OCI-M1 (cell line): Measurements from ENCODE around the gene ROR1.
"Not testable (repeated sequence)": the region's sequence is repeated elsewhere in the genome, so short reads cannot be mapped to it uniquely, and the experiment has no call there.

Experiments used
- DNase-seq: peaks from one replicate; lab custom pipeline; 2025; lab: John Stamatoyannopoulos, UW

The ROR1 gene

DNA sequence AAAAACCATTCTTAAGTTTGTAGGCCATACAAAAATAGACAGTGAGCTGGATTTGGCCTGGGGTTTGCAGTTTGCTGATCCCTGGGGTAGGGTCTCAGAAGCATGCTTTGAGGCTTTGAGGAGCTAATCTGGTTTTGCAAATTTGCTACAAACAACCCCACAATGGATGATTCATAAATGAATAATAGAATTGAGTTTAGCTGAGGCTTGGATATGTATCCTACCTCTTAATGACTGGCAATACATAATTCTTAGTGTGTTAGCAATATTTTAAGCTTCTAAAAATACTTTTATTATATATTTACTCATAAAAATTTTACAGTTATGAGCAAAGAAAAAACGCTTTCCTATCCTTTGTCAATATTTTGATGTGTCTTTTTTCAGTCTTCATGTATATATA, 50.6 kb downstream of the ROR1 start:
- no peak for DNase-seq

DNA sequence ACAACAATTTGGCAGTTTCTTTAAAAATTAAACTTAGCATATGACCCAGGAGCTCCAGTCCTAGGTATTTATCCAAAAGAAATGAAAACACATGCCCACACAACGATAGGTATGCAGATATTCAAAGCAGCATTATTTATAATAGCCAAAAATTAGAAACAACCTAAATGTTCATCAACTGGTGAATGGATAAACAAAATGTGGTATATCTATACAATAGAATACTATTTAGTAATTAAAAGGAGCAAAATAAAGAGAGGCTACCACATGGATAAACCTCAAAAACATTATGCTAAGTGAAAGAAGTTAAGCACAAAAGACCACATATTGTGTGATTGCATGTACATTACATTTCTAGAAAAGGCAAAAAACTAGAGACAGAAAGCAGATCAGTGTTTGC, 51.3 kb downstream of the ROR1 start:
- no peak for DNase-seq

DNA sequence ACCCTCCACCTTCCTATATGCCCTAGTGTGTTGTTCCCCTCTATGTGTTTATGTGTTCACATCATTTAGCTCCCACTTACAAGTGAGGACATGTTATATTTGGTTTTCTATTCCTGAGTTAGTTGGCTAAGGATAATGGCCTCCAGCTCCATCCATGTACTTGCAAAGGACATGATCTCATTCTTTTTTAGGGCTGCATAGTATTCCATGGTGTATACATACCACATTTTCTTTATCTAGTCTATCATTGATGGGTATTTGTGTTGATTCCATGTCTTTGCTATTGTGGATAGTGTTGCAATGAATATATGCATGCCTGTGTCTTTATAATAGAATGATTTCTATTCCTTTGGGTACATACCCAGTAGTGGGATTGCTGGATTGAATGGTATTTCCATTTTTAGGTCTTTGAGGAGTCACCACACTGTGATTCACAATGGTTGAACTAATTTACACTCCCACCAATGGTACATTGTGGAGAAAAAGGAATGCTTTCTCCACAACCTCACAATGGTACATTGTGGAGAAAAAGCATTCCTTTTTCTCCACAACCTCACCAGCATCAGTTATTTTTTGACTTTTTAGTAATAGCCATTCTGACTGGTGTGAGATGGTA, 52.5 kb downstream of the ROR1 start:
- DNase-seq: not testable (repeated sequence)

DNA sequence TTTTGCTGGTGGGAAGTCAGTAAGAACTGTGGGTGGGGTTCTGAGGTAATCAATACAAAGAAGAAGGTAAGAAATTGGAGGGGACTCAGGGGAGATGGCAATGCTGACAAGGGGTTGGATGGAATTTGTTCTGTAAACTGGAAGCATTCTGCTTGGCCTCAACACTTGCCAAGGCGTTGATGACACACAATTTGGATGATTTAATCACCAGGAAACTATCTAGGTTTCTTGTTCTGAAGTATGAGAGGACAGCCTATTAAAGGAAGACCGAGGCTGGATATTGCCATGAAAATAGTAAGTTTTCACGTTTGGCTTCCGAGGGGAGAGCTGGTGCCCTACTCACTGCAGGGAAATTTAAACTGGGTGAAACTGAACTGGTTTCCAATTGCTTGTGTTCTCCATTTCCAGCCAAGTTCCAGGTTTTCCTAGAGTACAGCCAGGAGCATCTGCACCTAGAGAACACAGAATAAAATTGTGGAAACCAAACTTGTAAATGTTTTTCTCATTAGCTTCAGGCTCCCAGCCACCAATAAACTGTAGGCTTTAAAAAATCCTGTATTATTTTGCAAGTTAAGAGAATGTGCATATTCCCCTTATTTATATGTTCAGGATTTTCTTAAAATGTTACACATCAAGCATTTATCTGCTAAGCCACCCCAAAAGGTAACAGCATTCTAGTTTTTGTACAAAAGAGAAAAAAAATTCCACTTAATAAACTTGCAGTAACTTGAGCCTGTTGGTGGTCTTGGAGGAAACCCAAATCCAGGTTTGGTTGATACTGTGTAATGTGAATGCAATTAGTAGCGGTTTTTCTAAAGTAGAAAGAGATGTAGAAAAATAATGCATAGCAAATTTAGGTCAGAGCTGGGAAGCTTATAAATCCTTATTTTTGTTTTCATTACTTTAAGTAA, 53.8 kb downstream of the ROR1 start:
- DNase-seq: no peak

DNA sequence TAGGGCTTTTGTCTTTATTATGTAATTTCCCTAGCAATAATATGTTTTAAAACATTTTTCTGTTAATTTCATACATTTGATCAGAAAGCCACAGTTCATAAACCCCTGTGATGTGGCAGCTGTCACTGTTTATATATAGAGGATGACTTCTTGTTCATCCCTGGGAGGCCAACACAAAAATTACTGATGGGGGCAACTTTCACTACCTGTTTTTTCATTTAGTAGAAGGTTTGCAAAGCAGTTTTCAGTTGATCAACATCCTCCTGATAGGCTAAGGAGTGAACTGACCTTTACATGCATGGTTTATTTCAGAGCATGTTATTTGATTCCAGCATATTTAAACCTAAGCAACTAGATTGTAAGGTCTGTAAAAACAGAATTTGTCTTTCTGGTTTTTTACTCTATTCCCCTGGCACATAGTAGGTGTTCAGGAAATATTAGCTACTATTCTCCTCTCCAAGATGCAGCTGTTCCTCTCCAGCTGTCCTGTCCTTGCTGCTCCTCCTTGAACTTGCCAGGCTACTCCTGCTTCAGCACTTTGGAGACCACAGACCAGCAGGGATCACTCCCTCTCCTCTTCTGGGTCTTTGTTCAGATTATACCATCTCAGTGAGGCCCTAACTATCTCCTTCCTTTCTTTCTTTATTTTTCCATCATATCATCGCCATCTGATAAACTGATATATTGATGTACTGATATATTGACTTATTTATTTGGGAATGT, 54.7 kb downstream of the ROR1 start:
- no peak for DNase-seq

DNA sequence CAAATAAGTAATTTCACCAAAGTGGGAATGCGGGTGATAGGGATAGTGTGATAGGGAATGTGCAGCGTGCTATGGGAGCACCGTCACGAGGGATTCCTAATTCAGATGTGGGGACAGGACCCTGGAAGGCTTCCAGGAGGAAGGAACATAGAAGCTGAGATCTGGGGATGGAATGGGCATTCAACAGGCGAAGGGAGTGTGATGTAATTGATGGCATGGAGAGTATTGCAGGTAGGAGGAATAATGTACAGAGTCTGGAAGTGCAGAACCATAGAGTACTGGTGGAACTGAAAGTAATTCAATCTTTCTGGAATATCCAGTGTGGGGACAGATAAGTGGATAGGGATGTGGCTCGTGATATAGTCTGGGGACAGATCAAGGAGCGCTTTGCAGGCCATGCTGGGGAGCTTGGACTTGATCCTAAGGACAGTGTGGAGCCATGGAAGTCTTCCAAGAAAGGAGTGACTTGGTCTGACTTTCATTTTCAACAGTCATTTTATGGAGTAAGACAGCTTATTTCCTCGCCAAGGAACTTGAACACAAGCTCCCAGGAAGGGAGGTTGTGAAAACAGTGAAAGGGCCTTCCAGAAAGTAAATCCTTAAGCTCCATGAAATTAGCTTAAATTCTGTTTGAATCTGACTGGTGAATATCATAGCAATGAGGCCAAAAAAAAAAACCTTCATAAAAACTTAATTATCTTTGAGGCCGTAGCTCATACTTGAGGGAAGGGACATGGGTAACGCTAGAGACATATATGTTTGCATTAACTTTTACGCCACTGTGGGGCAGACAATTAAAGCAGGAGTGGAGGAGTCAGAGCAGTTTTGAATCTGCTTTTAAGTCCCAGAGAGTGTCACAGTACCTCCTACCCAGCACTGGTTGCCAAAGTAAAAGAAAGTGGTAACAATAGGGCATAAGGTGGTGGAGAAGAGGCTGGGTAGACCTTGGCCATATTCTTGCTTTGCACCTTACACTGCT, 55.8 kb downstream of the ROR1 start:
- no peak for DNase-seq

DNA sequence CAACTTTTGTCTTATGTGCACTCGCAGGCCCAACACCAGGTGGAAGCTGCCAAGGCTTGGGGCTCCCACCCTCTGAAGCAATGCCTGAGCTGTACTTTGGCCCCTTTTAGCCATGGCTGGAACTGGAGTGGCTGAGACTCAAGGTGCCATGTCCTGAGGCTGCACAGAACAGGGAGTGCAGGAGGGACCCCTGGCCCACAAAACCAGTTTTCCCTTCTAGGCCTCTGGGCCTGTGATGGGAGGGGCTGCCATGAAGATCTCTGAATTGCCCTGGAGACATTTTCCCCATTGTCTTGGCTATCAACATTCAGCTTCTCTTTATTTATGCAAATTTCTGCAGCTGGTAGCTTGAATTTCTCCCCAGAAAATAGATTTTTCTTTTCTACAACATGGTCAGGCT, 57.6 kb downstream of the ROR1 start:
- no peak for DNase-seq

DNA sequence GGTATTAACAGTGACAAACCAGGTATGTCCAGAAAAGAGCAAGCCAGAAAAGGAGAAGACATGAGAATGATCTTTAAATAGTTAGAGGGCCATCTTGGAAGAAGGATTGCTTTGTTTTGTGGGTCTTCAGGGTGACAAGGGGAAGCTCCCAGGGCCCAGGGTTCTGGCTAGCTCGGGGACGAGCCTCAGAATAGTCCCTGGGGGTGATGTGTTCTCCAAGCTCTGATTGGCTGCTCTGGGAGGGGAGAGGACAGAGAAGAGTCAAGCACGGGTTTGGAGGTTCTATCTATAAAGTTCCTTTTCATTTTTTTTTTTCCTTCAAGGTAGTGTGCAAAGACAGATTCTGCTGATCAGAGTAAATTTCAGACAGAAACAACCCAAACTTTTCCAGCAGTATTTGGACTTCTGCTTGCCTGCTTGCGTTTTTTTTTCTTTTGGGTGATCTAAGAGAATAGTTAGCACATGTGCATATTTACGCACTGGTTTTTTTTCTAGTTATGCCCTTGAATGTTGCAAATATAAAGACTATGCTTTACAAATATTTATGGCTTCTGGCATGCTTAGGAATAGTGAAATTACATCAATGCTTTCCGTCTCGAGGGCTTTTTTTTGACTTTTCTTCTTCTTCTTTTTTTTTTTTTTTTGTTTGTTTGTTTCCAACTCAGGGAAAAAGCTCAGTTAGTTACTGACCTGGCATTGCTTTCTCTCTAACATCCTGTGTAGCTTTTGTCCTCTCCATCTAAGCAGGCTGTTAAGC, 59.7 kb downstream of the ROR1 start:
- DNase-seq: no peak

DNA sequence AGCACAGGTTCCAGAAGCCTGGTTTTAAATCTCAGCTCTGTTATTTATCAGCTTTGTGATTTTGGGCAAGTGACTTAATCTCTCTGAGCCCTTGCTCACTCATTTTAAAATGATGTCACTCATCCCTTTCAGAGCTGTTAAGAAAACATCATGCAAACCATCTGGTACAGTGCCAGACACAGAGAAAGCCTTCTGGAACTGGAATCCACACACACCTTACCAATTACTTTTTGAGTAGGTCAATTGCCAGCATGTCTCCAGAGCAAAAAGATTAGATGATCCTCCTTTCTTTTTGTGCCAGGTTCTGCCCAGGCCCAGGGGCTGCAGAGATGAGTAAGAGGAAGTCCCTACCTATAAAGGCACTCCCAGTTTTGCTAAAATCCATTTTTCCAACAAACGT, 61.3 kb downstream of the ROR1 start:
- DNase-seq: no peak

DNA sequence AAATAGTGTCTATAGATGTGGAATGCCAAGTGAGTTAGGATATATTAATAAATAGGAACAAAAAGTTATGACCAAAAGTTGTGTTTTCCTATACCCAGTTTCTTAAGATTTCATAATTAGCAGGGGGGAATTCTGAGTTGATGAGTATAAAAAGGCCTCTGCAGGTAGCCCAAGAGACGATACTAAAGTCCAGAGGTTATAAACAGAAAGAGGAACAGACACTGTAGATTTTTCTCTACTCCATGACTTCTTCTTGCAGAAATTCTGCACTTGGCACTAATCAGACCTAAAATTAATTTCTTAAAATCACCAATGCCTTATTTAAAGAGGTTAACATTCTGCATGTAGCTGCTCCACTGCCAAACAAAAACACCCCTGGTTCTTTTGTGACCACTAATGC, 62.6 kb downstream of the ROR1 start:
- DNase-seq: no peak

DNA sequence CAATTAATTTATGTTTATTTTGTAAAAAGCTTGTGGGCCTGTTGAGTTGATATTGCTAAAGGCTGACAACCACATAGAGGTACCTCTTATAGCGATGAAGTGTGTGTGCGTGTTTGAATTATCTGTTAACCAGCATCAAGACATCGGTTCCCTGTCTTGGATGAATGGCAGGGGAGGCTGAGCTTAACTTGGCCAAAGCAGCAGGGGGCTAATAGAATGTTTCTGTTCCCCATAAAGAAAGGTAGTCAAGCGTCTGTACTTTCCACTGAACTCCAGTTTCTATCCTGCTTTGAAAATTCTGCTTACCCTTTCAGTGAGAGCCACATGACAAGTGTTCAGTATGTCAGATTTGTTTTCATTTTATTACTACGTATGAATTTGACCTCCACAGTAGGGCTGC, 63.0 kb downstream of the ROR1 start:
- no peak for DNase-seq

DNA sequence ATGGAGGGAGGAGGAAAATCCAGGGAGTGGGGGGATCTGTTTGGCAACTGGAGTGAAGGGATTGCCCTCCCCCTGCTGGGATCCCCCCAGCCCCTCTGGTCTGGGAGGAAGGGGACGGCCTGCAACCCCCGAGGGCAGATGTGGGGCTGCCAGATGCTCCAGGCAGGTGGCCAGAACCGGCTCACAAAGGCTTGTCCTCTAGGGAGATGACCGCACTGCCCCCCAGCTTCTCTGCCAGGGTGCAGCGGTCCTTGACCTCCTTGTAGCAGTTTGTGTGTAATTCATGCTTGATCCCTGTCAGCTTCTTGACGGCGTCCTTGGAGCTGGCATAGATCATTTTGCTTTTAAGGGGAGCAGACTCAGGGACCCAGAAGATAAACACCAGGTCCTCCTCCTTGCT, 69.2 kb downstream of the ROR1 start:
- no peak for DNase-seq

DNA sequence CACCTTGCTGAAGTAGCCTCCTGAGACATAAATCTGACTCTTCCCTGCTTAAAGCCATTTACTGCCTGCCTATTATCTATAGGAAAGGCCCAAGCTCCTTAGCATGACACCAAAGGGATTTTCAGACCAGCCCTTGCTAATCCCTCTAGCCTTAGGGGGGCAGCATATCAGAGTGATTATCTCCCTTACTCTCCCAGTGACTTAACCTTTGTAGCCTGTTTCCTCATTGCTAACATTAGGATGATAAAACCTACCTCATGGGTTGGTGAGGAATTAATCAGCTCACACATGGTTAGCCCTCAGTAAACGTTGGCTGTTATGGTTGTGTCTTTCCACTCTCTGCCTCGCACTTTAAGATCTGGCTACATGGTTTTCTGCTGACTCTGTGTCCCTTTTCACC, 70.1 kb downstream of the ROR1 start:
- no peak for DNase-seq

DNA sequence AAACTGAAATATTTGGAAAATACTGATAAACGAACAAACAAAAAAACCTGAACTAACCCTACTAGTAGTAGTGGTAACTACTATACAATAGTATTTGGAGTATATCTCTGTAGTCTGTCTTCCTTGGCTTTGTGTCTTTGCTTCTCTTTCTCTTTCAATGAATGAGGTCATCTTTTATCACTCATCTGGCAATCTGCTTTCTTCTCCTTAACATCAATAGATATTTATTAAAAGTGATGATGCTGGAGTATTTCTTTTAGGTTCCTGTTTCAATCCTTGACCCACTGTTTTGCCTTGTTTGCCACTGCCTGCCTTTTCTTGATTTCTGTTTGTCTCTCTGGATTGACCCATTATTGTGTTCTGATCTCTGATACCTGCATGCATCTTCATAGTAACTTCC, 71.5 kb downstream of the ROR1 start:
- no peak for DNase-seq

DNA sequence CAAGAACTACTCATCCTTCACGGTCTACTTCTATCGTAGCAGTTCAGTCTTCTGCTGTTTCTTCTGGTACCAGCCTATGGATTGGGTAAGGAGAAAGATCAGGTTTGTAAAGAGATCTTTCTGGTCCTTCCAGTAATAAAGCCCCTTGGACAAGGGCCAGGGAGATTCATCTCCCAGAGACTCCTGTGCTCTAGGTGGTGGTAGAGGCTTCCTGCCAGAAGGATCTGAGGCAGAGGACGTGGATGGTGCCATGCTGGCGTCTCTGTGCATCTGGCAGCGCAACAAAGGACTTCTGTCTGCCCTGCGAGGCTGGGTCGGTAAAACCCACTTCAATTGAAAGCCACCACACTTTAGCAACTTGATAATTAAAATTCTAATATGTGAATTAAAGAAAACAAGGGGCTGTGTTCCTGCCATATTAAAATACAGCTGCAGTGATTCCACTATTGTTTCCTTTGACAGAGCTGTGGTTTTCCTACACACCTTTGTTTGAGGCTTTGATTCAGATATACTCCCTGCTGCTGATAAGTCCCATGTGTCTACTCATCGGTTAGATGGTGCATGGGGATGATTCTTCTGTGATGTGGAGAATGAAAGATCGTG, 73.6 kb downstream of the ROR1 start:
- DNase-seq: no peak

DNA sequence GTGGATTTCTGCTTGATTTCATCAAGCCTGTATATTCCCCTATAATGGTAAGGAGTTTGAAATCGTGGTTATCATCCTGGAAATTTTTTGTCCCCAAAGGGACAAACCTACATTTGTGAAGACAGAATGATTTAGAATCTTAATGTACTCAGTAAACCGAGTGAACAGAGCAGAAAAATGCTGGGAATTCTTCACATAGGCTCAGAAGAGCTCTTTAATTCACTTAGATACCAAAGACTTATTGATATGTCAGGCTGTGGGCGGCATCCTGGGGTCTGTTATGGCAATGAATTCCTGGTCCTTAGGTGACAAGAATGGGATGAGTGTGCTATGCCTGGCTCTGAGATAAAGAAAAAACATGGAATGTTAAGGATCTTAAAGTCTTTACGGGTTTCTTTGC, 74.9 kb downstream of the ROR1 start:
- DNase-seq: no peak

DNA sequence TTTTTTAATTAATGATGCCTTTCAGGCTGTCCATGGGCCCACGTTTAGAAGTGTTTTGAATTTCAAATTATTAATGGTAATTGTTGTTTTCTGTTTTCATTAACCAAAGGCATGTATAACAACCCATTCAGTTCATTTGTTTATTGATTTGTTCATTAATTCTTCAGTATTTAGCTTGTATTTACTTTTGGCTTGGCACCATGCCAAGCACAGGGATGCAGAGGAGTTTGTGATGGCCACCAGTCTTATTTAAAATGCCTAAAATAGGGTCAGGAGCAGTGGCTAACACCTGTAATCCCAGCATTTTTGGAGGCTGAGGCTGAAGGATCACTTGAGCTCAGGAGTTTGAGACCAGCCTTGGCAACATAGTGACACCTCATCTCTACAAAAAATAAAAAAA, 75.3 kb downstream of the ROR1 start:
- no peak for DNase-seq

DNA sequence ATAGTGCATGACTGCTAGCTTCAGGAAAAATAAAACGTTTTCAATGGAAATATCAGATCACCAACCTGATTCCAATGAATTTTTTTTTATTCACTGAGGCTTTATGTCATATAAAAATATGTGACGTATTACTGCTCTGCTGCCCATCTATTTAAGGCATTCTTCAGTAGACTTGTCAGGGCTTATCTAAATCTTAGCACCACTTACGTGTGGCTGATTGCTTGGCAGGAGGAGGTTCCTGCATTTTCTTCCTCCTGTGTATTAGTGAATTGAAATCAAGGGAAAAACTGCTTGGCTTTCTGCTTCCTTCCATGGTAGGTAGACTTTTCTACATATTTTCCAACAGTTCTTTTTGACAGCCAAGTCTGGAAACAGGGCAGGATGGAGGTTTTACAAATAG, 80.3 kb downstream of the ROR1 start:
- no peak for DNase-seq

DNA sequence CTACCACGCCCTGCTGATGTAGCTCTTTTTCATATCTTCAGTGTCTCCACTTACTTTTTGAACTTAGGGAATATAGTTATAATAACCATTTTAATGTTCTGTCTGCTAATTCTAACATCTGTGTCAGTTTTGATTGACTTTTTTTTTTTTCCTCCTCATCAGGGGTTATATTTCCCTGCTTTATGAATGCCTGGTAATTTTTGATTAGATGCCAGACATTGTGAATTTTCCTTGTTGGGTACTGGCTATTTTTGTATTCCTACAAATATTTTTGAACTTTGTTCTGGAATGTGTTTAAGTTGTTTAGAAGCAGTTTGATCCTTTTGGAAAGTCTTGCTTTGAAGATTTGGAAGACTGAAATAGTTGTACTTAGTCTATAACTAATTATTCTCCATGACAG, 82.1 kb downstream of the ROR1 start:
- no peak for DNase-seq

DNA sequence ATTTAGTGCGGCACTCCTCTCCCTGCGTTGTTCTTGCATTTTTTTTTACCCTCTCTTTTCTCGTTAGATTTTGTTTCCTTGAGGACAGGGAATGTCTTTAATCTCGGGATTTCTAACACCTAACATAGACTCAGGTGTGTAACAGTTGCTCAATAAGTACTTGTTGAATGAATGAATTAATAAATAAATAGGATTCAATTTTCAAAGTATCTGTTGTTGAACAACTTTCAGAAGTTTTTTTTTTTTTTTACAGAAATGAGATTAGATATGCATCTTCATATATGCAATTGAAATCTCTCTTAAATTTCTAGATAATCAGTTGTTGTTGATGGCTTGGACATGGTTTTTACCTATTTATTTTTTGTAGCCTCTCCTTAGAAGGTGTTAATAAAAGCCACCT, 83.1 kb downstream of the ROR1 start:
- no peak for DNase-seq

DNA sequence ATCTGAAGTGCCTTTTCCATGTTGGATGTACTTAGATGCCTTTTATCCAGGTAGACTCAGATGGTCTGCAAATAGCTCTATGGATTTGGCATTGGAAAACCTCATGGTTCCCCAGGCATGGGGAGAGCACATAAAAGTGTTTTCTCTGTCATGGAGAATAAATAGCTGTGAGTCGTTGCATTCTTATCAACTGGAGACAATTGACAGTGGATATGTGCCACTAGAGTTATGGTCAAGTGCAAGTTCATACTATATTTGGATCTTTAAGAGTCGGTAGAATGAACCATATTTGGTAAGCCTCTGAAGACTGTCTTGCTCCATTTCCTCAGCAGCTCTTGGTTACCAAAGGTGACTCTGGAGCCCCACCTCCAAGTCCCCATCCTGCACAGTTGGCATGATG, 83.7 kb downstream of the ROR1 start:
- no peak for DNase-seq
